ENCODE measurements around the gene KLHL17.

GRCh38 chr1:953524-954320 lies 6.7 kb upstream of the KLHL17 start:
- TF ChIP-seq DPF2 (IDR thresholded peaks at IDR 0.05) = no peak
- no peak for TF ChIP-seq CHD2 (IDR thresholded peaks at IDR 0.05; ENCODE audit: borderline replicate concordance, low read depth, low read length)
- no peak for TF ChIP-seq CTCF (IDR thresholded peaks at IDR 0.05 in 2 of 3, conservative IDR thresholded peaks at IDR 0.05 in 1 of 3; ENCODE audit: control insufficient read depth in 2 of 3, extremely low read depth in 1 of 3, insufficient read depth in 1 of 3, low read depth in 3 of 3, low read length in 3 of 3)
- TF ChIP-seq SREBF1 (IDR thresholded peaks at IDR 0.05; ENCODE audit: low read length) = no peak
- no peak for TF ChIP-seq EZH2 (IDR thresholded peaks at IDR 0.05; ENCODE audit: borderline replicate concordance, control insufficient read depth, low read depth, low read length)
- TF ChIP-seq E4F1 (IDR thresholded peaks at IDR 0.05; ENCODE audit: borderline replicate concordance, partially characterized antibody) = no peak
